Mammary epithelial cell (primary cell): ENCODE measurements around the gene WDFY3.

Experiments
- EZH2 ChIP-seq: IDR thresholded peaks from 2 replicates; pipeline ENCODE4 v1.6.1; 2012; ENCODE audit warnings: low read length, inconsistent platforms, borderline replicate concordance
- TF ChIP-seq, protein P1 (sequence below), 2 donors: IDR thresholded peaks in 1 of 2; conservative IDR thresholded peaks in 1 of 2; 2 replicates each; pipeline ENCODE4 v1.5.1; 2011 to 2012; ENCODE audit warnings: inconsistent platforms in 2 of 2, low read length in 2 of 2, mild to moderate bottlenecking in 2 of 2, control low read depth in 1 of 2, low read depth in 1 of 2; ENCODE audit not compliant: insufficient read depth in 1 of 2; ENCODE audit errors: extremely low read depth in 1 of 2

DNA sequence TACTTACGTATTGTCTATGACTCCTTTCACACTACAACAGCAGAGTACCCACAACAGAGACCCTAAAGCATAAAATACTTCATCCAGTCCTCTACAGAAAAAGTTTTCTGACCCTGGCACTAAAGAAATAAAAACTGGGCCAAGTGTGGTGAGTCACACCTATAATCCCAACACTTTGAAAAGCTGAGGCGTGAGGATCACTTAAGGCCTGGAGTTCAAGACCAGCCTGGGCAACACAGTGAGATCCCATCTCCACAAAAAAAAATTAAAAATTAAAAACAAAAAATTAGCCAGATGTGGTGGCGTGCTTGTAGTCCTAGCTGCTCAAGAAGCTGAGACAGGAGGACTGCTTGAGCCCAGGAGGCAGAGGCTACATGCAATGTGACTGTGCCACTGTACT, 66.9 kb downstream of the WDFY3 start:
- TF ChIP-seq, protein P1, sequence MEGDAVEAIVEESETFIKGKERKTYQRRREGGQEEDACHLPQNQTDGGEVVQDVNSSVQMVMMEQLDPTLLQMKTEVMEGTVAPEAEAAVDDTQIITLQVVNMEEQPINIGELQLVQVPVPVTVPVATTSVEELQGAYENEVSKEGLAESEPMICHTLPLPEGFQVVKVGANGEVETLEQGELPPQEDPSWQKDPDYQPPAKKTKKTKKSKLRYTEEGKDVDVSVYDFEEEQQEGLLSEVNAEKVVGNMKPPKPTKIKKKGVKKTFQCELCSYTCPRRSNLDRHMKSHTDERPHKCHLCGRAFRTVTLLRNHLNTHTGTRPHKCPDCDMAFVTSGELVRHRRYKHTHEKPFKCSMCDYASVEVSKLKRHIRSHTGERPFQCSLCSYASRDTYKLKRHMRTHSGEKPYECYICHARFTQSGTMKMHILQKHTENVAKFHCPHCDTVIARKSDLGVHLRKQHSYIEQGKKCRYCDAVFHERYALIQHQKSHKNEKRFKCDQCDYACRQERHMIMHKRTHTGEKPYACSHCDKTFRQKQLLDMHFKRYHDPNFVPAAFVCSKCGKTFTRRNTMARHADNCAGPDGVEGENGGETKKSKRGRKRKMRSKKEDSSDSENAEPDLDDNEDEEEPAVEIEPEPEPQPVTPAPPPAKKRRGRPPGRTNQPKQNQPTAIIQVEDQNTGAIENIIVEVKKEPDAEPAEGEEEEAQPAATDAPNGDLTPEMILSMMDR (conservative IDR thresholded peaks at IDR 0.05 in 1 of 2, IDR thresholded peaks at IDR 0.05 in 1 of 2; ENCODE audit: extremely low read depth in 1 of 2, insufficient read depth in 1 of 2, low read depth in 1 of 2, low read length in 2 of 2): no peak
- TF ChIP-seq EZH2: no peak
